T-helper 2 cell (primary cell): ENCODE measurements around the gene EME2.
A peak's percentile ranks its signal among the peaks of the same experiment; 100 is the strongest.
"Not testable (repeated sequence)": the region's sequence is repeated elsewhere in the genome, so short reads cannot be mapped to it uniquely, and the experiment has no call there.

Experiments used
- DNase-seq, 5 experiments: peaks; one replicate each; pipeline versions ENCODE4 v3.0.0 to v3.0.0-alpha.2; 2012 to 2022

Gene EME2

GRCh38 chr16:1791943-1792812 is 19.6 kb downstream of the EME2 start:
- DNase-seq: no peak

- DNase-seq: no peak
These were observed 20.4 kb downstream of the EME2 start for GRCh38 chr16:1792836-1793577.

GRCh38 chr16:1793578-1794220 is 21.1 kb downstream of the EME2 start, which contains the start of gene IGFALS:
Gene IGFALS (minus strand): TSS chr16:1793705. CDS start chr16:1793652, 53 bp downstream.
- DNase-seq: no peak

- DNase-seq: no peak
These were observed 21.7 kb downstream of the EME2 start for GRCh38 chr16:1794221-1794871.

GRCh38 chr16:1794908-1795666 is 22.5 kb downstream of the EME2 start:
- no peak for DNase-seq

GRCh38 chr16:1799263-1799662 is 26.7 kb downstream of the EME2 start:
- not testable (repeated sequence) for DNase-seq

- DNase-seq: no peak
These were observed 28.1 kb downstream of the EME2 start for GRCh38 chr16:1800701-1801100.

GRCh38 chr16:1807626-1808025 is 35.0 kb downstream of the EME2 start:
- DNase-seq: no peak

GRCh38 chr16:1808691-1809090 is 36.1 kb downstream of the EME2 start:
- no peak for DNase-seq

- no peak for DNase-seq
These were observed 36.7 kb downstream of the EME2 start for GRCh38 chr16:1809281-1809801.

GRCh38 chr16:1810106-1810505 is 37.5 kb downstream of the EME2 start:
- DNase-seq: no peak

- no peak for DNase-seq
These were observed 37.9 kb downstream of the EME2 start for GRCh38 chr16:1810536-1810935.

- DNase-seq: peak in 2 of 5 experiments; percentile 30 to 56
These were observed 40.1 kb downstream of the EME2 start for GRCh38 chr16:1812732-1813163.

- DNase-seq: no peak
These were observed 42.9 kb downstream of the EME2 start for GRCh38 chr16:1815461-1815860.

GRCh38 chr16:1816396-1817275 is 44.0 kb downstream of the EME2 start:
- no peak for DNase-seq

- no peak for DNase-seq
These were observed 44.6 kb downstream of the EME2 start for GRCh38 chr16:1817276-1817589.

- DNase-seq: no peak
These were observed 45.1 kb downstream of the EME2 start for GRCh38 chr16:1817716-1818115.

- DNase-seq: no peak
These were observed 45.7 kb downstream of the EME2 start for GRCh38 chr16:1818204-1818872.

- DNase-seq: no peak
These were observed 46.4 kb downstream of the EME2 start for GRCh38 chr16:1818873-1819525.

- DNase-seq: no peak
These were observed 47.0 kb downstream of the EME2 start for GRCh38 chr16:1819611-1820010.
